Adipose tissue (tissue), 3 donors: ENCODE measurements around the gene CDH1. TPM values are rescaled to one million over a fixed set of nuclear protein-coding genes. Genes with fewer than 3 reads are reported as not detected.
"Not testable (repeated sequence)": the region's sequence is repeated elsewhere in the genome, so short reads cannot be mapped to it uniquely, and the experiment has no call there.

Source experiments
- H3K27ac ChIP-seq: one replicate; pipeline ENCODE4 v1.5.1; 2013; ENCODE audit warnings: low read depth, low read length
- WGBS, 3 donors: extraction: QIAGEN DNeasy Blood & Tissue Kit; methylation state at CpG; one replicate each; pipeline ENCODE4 v1.1.7; 2013; 5-methylcytosine and 5-hydroxymethylcytosine counted together
- polyA plus RNA-seq, 3 donors: library from polyadenylated mRNA; stranded (reverse); fragments of 200-250 nt; gene quantifications; one replicate each; pipeline ENCODE4 v1.2.3, GENCODE V29; 2013
- donor health status: healthy with polysubstance abuse.
- donor health status: Bipolar disorder and iron deficiency.
- donor health status: healthy.

The CDH1 gene
- polyA plus RNA-seq, 3 donors, result 2.0 to 69.4 (median 4.6) TPM

GRCh38 chr16:68806981-68807380 is 69.9 kb downstream of the CDH1 start:
- no peak overlapping the region for H3K27ac ChIP-seq
- WGBS, 3 donors, result 45 to 76% (median 68%) methylated on average over 1 of the region's 1 CpG

- no peak overlapping the region for H3K27ac ChIP-seq
- 78 to 91% (median 80%) methylated on average over 3 of the region's 3 CpGs for WGBS, 3 donors
Observed at GRCh38 chr16:68814516-68814915, 77.4 kb downstream of the CDH1 start.

- H3K27ac ChIP-seq, result no peak overlapping the region
- WGBS, 3 donors, result 63 to 76% (median 75%) methylated on average over 8 of the region's 8 CpGs
Observed at GRCh38 chr16:68823401-68824135, 86.5 kb downstream of the CDH1 start.

GRCh38 chr16:68825427-68825826 is 88.3 kb downstream of the CDH1 start:
- H3K27ac ChIP-seq, result no peak overlapping the region

- no peak overlapping the region for H3K27ac ChIP-seq
- 85% methylated on average over 6 of the region's 6 CpGs for WGBS, 3 donors
Observed at GRCh38 chr16:68826652-68827051, 89.6 kb downstream of the CDH1 start.

- 89 to 92% (median 91%) methylated on average over 14 of the region's 14 CpGs for WGBS, 3 donors
- no peak overlapping the region for H3K27ac ChIP-seq
Observed at GRCh38 chr16:68833251-68833650, 96.2 kb downstream of the CDH1 start.

- no peak overlapping the region for H3K27ac ChIP-seq
- WGBS, 3 donors, result 88 to 93% (median 89%) methylated on average over 1 of the region's 1 CpG
Observed at GRCh38 chr16:68834550-68834949, 97.5 kb downstream of the CDH1 start.

- H3K27ac ChIP-seq, result no peak overlapping the region
- 87 to 90% (median 89%) methylated on average over 5 of the region's 5 CpGs for WGBS, 3 donors
Observed at GRCh38 chr16:68835970-68836369, 98.9 kb downstream of the CDH1 start.

GRCh38 chr16:68839831-68840230 is 102.7 kb downstream of the CDH1 start:
- no peak overlapping the region for H3K27ac ChIP-seq
- 53 to 67% (median 64%) methylated on average over 4 of the region's 4 CpGs for WGBS, 3 donors

GRCh38 chr16:68842964-68843481 is 105.9 kb downstream of the CDH1 start:
- not testable (repeated sequence) for H3K27ac ChIP-seq
- 44 to 61% (median 52%) methylated on average over 23 of the region's 23 CpGs for WGBS, 3 donors

GRCh38 chr16:68843482-68844210 is 106.6 kb downstream of the CDH1 start, which contains the start of gene TANGO6:
TANGO6 (plus strand) TSS chr16:68843531; CDS start chr16:68843618, 87 bp downstream.
- WGBS, 3 donors, result 0 to 1% (median 0%) methylated on average over 53 to 55 of the region's 55 CpGs
- no peak within 1 kb of the TSS for H3K27ac ChIP-seq

- whole genome bisulfite sequencing, 3 donors, result 5 to 9% (median 7%) methylated on average over 6 of the region's 6 CpGs
Observed at GRCh38 chr16:68844211-68844564, 107.1 kb downstream of the CDH1 start.

GRCh38 chr16:68848786-68849185 is 111.7 kb downstream of the CDH1 start:
- 61 to 82% (median 69%) methylated on average over 9 of the region's 9 CpGs for WGBS, 3 donors
- no peak overlapping the region for H3K27ac ChIP-seq

More at GRCh38 chr16:68844211-68844564, 107.1 kb downstream of the CDH1 start:
- H3K27ac ChIP-seq, result no peak overlapping the region

- WGBS, 3 donors, result 93 to 98% (median 96%) methylated on average over 2 of the region's 2 CpGs
- no peak overlapping the region for H3K27ac ChIP-seq
Observed at GRCh38 chr16:68850481-68850880, 113.4 kb downstream of the CDH1 start.

- WGBS, 3 donors, result 78 to 82% (median 81%) methylated on average over 2 of the region's 2 CpGs
Observed at GRCh38 chr16:68851601-68852000, 114.5 kb downstream of the CDH1 start.

GRCh38 chr16:68857479-68857878 is 120.4 kb downstream of the CDH1 start:
- whole genome bisulfite sequencing, 3 donors, result 85 to 97% (median 90%) methylated on average over 1 of the region's 1 CpG
- no peak overlapping the region for H3K27ac ChIP-seq

More at GRCh38 chr16:68851601-68852000, 114.5 kb downstream of the CDH1 start:
- no peak overlapping the region for H3K27ac ChIP-seq

GRCh38 chr16:68859828-68860227 is 122.7 kb downstream of the CDH1 start:
- WGBS, 3 donors, result 93 to 97% (median 97%) methylated on average over 4 of the region's 4 CpGs
- no peak overlapping the region for H3K27ac ChIP-seq

GRCh38 chr16:68860978-68861892 is 124.1 kb downstream of the CDH1 start:
- WGBS, 3 donors, result 89 to 90% (median 89%) methylated on average over 15 of the region's 15 CpGs
- no peak overlapping the region for H3K27ac ChIP-seq
